Fibroblast of pulmonary artery (primary cell): ENCODE measurements around the gene ISG20.

ENCODE experiments used
- DNase-seq: peaks from one replicate; pipeline ENCODE4 v3.0.0-alpha.2; 2010; ENCODE audit warnings: low read depth
- H3K4me3 ChIP-seq: replicated peaks from 2 replicates; pipeline ENCODE4 v1.5.1; 2011; ENCODE audit warnings: low read depth, mild to moderate bottlenecking, control low read depth, low read length, moderate library complexity
- TF ChIP-seq, protein P1 (sequence below): IDR thresholded peaks from 2 replicates; pipeline ENCODE4 v1.5.1; 2011; ENCODE audit warnings: mild to moderate bottlenecking, control low read depth, low read length, inconsistent platforms; ENCODE audit errors: missing control alignments

The ISG20 gene

DNA sequence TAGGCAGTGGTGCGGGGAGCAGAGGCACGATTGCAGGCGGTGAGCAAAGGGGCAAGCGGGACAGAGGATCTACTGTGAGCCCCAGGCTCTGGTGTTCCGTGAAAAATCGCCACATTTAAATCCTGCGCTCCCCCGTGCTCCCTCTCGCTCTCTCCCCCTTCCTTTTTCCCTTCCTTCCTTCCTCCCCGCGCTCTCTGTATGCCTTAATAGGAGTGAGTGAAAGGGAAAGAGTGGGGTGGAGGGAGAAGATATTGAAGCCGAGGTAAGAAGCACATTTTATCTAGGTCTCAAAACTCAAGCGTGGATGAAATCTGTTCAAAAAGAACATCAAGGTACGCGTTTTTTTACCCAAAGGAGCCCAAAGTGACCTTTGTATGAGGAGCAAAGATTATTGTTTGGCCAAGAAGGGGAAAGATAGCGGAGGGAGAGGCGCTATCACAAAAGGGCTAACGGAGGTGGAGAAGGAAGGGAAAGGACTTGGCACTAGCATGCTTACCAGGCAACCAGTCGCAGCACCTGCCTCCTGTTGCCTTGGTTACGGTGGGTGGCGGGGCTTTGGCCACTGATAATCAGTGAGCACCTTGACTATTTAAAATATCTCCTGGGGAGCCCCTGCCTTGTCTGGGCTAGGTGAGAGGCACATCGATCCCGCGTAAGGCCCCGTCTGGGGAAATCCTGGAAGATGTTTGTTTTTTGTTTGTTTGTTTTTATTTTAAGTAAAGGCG is 32.6 kb upstream of the ISG20 start:
- DNase-seq = no peak
- TF ChIP-seq, protein P1, sequence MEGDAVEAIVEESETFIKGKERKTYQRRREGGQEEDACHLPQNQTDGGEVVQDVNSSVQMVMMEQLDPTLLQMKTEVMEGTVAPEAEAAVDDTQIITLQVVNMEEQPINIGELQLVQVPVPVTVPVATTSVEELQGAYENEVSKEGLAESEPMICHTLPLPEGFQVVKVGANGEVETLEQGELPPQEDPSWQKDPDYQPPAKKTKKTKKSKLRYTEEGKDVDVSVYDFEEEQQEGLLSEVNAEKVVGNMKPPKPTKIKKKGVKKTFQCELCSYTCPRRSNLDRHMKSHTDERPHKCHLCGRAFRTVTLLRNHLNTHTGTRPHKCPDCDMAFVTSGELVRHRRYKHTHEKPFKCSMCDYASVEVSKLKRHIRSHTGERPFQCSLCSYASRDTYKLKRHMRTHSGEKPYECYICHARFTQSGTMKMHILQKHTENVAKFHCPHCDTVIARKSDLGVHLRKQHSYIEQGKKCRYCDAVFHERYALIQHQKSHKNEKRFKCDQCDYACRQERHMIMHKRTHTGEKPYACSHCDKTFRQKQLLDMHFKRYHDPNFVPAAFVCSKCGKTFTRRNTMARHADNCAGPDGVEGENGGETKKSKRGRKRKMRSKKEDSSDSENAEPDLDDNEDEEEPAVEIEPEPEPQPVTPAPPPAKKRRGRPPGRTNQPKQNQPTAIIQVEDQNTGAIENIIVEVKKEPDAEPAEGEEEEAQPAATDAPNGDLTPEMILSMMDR = no peak
- no peak overlapping the region for H3K4me3 ChIP-seq

DNA sequence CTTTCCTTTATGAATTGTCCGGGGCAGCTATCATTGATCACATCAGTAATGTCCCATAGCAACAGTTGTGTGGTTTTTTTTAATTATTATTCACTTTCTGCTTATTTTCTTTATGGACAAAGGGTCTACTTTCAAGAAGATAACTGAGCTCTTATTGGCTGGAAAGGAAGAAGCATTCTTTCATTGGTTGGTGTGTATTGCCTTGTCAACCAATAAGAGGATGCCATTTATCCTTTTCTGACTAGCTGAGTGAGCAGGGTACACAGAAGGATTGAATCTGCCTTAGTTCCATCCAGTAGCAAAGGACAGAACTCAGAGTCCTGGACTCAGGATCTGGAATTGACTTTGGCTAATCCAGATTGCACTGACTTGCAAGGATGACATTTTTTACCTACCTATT is 30.9 kb upstream of the ISG20 start:
- H3K4me3 ChIP-seq = no peak overlapping the region
- DNase-seq = no peak
- TF ChIP-seq, protein P1 = no peak

DNA sequence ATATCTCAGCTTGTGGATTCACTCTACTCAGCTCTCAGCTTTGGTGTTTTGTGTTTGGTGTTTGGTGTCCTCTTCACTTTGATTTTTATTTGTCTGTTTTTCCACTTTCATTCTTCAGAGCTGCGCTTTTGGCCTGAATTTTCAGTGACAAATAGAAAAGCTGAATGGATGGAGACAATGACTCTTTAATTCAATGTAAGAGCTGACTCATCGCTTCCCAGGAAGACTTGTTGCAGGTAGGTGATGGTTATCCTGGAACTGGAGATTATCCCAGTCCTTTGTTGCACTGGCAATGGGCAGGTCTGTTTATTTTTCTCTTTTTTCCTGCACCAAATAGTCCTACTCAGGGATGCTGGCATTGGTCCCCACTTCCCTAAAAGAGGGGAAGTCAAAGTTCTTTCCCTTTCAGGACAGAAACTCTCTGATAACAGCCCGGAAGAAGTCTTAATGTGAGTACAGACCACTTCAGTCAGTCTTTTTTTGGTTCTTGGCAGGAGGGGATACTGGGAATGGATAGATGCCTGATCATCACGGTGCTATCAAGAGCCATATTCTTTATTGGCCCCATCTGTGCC is 30.1 kb upstream of the ISG20 start:
- DNase-seq = no peak
- no peak overlapping the region for H3K4me3 ChIP-seq
- TF ChIP-seq, protein P1 = no peak

DNA sequence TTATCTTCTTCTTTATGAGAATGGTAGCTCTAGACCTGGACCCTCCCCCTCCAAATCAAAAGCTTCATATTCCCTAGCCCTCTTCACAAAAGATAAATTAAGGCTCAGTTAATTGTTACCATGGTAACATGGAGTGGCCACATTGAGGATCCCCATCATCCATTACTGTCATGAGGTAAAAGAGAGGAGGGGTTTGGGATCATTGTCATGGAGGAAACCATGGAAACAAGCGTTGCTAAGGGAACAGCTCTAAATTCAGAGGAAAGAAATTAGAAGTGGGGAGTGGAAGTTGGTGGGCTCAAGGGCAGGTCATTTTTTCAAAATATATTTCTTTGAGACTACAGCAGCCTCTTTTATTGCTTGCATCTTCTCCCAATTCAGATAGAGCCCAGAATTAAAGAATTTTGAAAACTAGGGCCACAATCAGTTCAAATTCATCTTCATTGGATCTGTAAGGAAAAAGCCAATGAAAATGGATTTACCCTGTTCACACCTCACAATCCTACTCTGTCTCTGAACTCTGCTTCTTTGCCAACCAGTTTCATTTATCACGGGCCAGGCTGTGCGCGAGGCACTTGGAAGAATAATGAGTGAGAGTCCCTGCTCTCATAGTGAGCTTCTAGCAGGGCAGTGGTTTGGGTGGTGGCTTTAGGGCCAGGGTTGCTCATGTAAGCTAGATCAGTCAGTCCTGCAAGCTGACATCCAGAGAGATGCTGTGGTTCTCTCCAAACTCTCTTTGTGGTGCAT is 29.3 kb upstream of the ISG20 start:
- DNase-seq = no peak
- TF ChIP-seq, protein P1 = no peak
- no peak overlapping the region for H3K4me3 ChIP-seq

DNA sequence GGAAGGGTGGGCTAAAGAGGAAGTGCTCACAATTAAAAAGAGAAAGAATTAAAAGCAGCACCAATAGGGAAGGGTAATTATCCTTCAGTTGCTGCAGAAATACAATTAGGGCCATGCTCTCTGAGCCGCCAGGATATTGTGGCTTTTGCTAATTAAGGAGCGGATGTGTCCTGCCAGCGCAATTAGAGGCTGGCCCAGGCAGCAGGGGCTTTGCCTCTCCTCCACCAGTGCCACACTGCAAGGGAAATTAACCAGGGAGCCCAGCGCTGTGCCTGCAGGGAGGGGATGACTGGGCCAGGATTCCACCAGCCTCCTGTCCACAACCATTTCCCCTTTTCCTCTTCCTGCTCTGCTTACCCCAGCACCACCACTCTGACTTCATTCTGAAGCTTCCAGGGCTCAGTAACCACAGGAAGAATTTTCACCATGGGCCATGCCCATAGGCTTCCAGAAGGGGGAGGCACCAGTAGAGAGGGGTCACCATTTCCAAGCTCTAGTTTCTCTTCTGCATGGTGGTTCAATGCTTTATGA is 28.1 kb upstream of the ISG20 start:
- no peak overlapping the region for H3K4me3 ChIP-seq
- no peak for DNase-seq
- TF ChIP-seq, protein P1 = peak; percentile 5

DNA sequence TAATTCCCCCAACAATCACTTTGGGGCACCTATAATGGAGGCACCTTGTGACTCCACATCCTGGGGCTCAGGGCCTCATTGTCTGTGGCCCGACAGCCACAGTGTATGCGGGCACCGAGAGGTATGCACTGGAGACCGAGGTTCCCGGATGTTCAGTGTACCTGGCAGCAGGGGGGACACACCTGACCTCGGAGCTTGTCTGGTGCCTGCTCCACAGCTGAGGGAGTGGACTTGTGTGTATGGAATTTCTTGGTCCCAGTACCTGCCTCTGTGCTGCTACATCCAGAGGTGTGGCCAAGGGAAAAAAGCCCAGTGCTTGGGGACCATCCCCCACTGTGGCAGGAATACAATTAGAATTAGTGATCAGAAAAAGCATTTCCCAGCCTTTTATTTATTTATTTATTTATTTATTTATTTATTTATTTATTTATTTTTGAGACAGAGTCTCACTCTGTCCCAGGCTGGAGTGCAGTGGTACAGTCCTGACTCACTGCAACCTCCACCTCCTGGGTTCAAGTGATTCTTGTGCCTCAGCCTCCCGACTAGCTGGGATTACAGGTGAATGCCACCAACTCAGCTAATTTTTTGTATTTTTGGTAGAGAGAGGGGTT is 26.5 kb upstream of the ISG20 start:
- DNase-seq = no peak
- TF ChIP-seq, protein P1 = no peak

More for the DNA sequence above, 26.5 kb upstream of the ISG20 start:
- H3K4me3 ChIP-seq = no peak overlapping the region
